Left forelimb (tissue), 1 donor: ENCODE data around the gene NME5.

Experiments
- DNase-seq: peaks from one replicate; pipeline ENCODE4 v3.0.0-alpha.2; 2018; ENCODE audit warnings: low spot score

NME5 gene

DNA sequence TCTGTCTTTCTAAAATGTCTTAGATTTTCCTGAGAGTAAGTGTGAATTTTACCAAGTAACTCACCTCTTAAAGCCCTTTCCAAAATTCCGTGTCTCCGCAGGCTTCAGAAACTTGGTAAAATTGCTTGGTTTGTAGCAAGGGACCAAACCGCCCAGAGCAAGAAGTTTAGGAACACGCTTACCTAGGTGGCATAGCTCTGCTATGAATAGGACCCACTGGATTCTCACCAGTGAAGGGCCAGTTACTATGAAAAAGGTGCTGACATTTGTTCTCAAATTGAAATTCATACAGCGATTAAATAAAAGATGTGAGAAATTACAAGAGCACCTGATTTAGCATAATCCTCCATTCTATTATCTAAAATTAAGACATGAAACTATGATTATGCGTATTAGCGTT is 6.7 kb downstream of the NME5 start:
- no peak for DNase-seq

DNA sequence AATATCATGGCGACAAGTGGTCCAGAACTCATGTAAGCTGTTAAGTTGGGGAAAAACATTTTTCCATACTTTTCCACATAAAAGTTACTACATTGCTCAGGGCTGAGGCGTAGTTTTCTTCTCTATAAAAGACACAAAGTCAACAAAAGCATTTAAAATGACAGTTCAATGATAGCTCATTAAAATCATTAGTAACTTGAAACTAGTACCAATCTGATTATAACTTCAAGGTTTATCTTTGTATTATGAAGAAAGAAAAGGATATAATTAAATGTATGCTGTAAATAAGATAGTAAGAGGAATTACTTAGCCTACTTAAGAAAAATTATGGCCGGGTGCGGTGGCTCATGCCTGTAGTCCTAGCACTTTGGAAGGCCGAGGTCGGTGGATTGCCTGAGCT is 9.9 kb downstream of the NME5 start:
- DNase-seq, result no peak

DNA sequence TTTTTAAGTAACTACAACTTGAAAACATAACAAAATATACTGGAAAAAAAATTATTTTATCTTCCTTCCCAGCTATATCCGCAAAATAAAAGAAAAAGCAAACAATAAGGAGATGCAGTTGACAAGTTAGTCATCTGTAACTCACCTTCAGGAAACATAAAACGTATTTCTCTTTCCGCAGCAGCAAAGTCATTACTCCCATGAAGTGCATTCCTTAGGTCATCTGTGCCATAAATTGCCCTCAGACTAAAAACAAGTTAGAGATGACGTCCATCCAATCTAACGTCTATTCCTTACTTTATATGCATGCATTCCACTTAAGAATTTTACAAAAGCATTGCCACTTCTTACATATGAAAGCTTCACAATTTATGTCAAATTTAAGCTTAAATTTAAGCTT is 10.9 kb downstream of the NME5 start:
- no peak for DNase-seq

DNA sequence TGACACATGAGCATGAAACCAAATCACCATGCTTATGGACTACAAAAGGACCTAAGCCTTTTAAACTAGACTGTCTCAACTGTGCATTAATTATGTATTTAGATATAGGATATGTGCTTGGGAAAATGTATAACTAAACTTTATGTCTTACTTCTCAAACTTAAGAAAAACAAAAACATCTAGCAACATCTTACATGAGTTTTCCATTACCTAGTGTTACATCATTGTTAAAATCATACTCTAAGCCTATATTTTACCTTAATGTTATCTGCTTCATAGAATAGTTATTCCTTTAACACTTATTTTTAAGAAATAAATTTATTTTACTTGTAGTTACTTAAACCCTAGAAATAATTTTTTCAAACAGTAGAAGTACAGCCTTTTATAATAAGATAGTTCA is 24.0 kb downstream of the NME5 start:
- no peak for DNase-seq

- no peak for DNase-seq
Measured at GRCh38 chr5:138111937-138112336, 27.3 kb downstream of the NME5 start.

DNA sequence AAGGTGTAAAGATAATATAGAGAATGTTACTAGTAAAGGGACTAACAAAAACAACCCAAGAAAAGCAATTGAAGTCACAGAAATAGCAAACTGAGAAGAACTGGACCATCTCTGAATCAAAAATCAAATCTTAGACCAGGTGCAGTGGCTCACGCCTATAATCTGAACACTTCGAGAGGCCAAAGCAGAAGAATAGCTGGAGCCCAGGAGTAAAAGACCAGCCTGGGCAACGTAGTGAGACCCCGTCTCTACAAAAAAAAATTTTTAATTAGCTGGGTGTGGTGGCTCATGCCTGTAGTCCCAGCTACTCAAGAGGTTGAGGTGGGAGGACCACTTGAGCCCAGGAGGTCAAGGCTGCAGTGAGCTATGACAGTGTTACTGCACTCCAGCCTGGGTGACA is 28.0 kb downstream of the NME5 start:
- DNase-seq, result no peak

- DNase-seq, result no peak
Measured at GRCh38 chr5:138110266-138110963, 28.8 kb downstream of the NME5 start.

- no peak for DNase-seq
Measured at GRCh38 chr5:138109463-138110265, 29.6 kb downstream of the NME5 start.

- no peak for DNase-seq
Measured at GRCh38 chr5:138107213-138107612, 32.0 kb downstream of the NME5 start.

DNA sequence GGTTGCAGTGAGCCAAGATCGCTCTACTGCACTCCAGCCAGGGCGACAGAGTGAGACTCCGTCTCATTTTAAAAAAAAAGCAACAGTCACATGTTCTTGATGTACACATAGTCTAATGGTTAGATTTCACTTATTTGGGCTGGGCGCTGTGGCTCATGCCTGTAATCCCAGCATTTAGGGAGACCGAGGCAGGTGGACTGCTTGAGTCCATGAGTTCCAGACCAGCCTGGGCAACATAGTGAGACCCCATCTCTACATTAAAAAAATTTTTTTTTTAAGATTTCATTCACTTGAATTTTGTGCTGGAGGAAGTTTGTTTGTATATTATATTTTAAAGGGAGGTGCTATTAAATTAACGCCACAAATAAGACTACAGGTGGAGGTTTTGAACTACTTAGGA is 33.5 kb downstream of the NME5 start:
- no peak for DNase-seq

DNA sequence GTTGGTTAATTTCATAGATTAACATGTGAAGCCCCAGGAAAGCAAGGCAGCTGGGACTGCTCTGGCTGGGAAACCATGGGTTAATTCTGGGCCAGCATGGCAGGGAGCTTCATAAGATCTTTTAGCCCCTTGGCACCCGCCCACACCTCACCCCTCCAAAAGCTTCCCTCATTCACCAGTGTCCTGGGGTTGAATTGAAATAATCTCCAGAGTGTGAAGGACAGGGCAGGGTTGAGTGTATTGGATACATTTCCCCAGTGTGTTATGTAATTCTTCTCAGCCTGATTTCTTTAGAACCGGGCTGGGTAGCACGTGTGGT is 36.0 kb downstream of the NME5 start:
- no peak for DNase-seq

GRCh38 chr5:138102454-138103318 is 36.5 kb downstream of the NME5 start:
- no peak for DNase-seq

GRCh38 chr5:138096997-138097828 is 42.0 kb downstream of the NME5 start:
- DNase-seq, result no peak

- DNase-seq, result no peak
Measured at GRCh38 chr5:138096363-138096762, 42.9 kb downstream of the NME5 start.

DNA sequence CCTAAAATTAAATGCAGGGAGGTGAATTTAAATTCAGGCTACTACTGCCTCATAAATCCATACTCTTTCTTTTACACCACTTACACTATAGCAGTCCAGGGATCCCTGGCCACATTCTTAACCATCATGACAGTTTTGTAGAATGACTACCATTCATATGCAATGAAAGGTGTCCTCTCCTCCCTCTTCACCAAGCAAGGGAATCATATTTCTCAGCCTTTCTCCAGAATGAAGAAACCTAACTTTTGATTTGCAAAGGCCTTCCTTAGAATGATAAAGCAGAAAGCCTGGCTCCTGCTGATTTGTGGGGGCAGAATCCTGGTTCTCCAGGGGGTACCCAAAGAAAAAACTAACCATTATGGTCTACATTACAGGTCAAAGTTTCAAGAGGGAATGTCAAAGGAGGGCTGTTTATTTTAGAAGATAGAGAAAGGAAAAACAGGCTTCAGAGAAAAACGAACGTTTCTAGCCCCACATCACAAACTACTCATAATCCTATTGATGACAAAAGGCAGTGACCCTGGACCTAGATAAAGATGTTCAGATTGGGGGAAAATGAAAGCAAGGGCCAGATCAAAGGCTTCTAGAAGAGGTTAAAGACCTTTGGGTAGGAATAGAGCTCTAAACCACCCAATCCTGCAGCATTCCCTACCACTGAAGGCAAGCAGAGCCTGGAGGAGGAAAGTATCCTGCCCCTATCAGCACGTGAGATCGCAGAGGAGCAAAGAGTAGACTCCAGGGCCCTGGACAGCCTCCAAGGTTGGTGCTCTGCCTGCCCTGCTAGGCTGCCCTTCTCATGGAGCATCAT is 43.9 kb downstream of the NME5 start:
- no peak for DNase-seq

DNA sequence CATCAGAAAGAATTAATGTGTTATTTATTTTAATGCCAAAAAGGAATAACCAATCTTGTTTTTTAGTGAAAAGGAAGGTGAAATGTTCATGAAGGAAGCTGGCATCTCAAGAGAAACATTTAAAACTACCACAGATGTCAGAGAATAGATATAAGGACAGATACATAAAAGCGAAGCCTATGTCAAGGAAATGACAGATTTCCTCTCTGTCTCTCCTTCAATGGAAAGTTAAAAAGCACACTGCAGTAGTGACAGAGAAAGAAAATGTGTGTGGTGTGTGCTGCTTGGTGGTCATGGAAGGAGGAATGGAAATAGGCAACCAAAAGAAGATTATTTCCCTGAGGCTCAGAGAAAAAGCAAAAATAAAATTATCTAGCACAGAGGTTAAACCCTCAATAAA is 46.2 kb downstream of the NME5 start:
- DNase-seq, result no peak

- no peak for DNase-seq
Measured at GRCh38 chr5:138092301-138092700, 46.9 kb downstream of the NME5 start.

GRCh38 chr5:138091685-138092084 is 47.5 kb downstream of the NME5 start:
- no peak for DNase-seq

- no peak for DNase-seq
Measured at GRCh38 chr5:138083702-138084101, 55.5 kb downstream of the NME5 start, which contains the start of gene WNT8A. TSS of gene WNT8A (plus strand) at chr5:138084033. CDS start at chr5:138084128, 95 bp downstream.

GRCh38 chr5:138082033-138082432 is 57.2 kb downstream of the NME5 start:
- DNase-seq, result no peak
